A549 (cell line): ENCODE measurements around the gene TRPM2. TPM values are rescaled to one million over a fixed set of nuclear protein-coding genes. Genes with fewer than 3 reads are reported as not detected.
"Not testable (repeated sequence)": the region's sequence is repeated elsewhere in the genome, so short reads cannot be mapped to it uniquely, and the experiment has no call there.

ENCODE experiments used
- ATAC-seq, 2 experiments: fragments of 200-7000 bp in 1 of 2; fragments of >200 bp in 1 of 2; cut with Nextera tagmentation in 1 of 2; cut with Tn5 transposase in 1 of 2; 3 replicates each; pipeline versions ENCODE4 v1.8.0 to v1.9.1; 2018 to 2020; ENCODE audit warnings: mild to moderate bottlenecking in 1 of 2, moderate library complexity in 1 of 2
- CTCF ChIA-PET: fragments of 300-600 bp; sonication (Branson Sonifier 250); formaldehyde crosslinking; extraction: SDS; loops from one replicate; lab custom pipeline; 2021; ENCODE audit warnings: antibody characterized with exemption, inconsistent platforms; lab: Yijun Ruan, JAX
- POLR2A ChIA-PET: fragments of 350-600 bp; formaldehyde crosslinking; extraction: SDS; loops from one replicate; lab custom pipeline; 2021; ENCODE audit warnings: antibody characterized with exemption, inconsistent platforms; lab: Yijun Ruan, JAX
- DNase-seq, 2 experiments: peaks; one replicate each; pipeline versions ENCODE4 v3.0.0 to v3.0.0-alpha.2; 2011 to 2016; ENCODE audit warnings: low read depth in 1 of 2, low spot score in 1 of 2
- FAIRE-seq: peaks from 2 replicates; lab custom pipeline; 2011; peaks lifted over from hg19 to GRCh38; lab: Jason Lieb, UNC
- H3K27ac ChIP-seq, 2 experiments: fragments of >200 bp; sonication (Bioruptor Twin); formaldehyde crosslinking; 3 replicates each; pipeline ENCODE4 v1.5.1; 2016 to 2017
- H3K4me1 ChIP-seq: fragments of >200 bp; sonication (Bioruptor Twin); formaldehyde crosslinking; 3 replicates; pipeline ENCODE4 v1.6.1; 2016
- H3K4me2 ChIP-seq: fragments of >200 bp; sonication (Bioruptor Twin); formaldehyde crosslinking; 3 replicates; pipeline ENCODE4 v1.6.1; 2016
- H3K4me3 ChIP-seq: fragments of >200 bp; sonication (Bioruptor Twin); formaldehyde crosslinking; 3 replicates; pipeline ENCODE4 v1.5.1; 2016
- H3K9me3 ChIP-seq: fragments of >200 bp; sonication (Bioruptor Twin); formaldehyde crosslinking; 3 replicates; pipeline ENCODE4 v1.6.1; 2016
- CBX2 ChIP-seq: fragments of 200-600 bp; sonication (generic); IDR thresholded peaks from 2 replicates; pipeline ENCODE4 v1.6.1; 2016; ENCODE audit warnings: low read depth, mild to moderate bottlenecking, borderline replicate concordance
- CHD2 ChIP-seq: fragments of 150-350 bp; IDR thresholded peaks from 2 replicates; pipeline ENCODE4 v1.6.1; 2014; ENCODE audit warnings: low read length; ENCODE audit not compliant: partially characterized antibody
- EHMT2 ChIP-seq: fragments of 200-600 bp; sonication (generic); IDR thresholded peaks from 2 replicates; pipeline ENCODE4 v1.6.1; 2016; ENCODE audit warnings: antibody characterized with exemption, low read depth, mild to moderate bottlenecking, moderate library complexity
- ESRRA ChIP-seq: fragments of 150-350 bp; IDR thresholded peaks from 2 replicates; pipeline ENCODE4 v1.6.1; 2014; ENCODE audit warnings: mild to moderate bottlenecking, low read length, borderline replicate concordance
- FOSB ChIP-seq: fragments of 250-450 bp; sonication (Bioruptor Pico); IDR thresholded peaks from 2 replicates; pipeline ENCODE4 v1.5.0; 2020; ENCODE audit warnings: mild to moderate bottlenecking, moderate library complexity
- GATA3 ChIP-seq: IDR thresholded peaks from 2 replicates; pipeline ENCODE4 v1.6.1; 2012; ENCODE audit warnings: borderline replicate concordance
- HOXA7 ChIP-seq: fragments of 250-450 bp; sonication (Bioruptor Pico); IDR thresholded peaks from 2 replicates; pipeline ENCODE4 v1.5.0; 2020; ENCODE audit warnings: mild to moderate bottlenecking, moderate library complexity
- HOXB5 ChIP-seq: fragments of 250-450 bp; sonication (Bioruptor Pico); IDR thresholded peaks from 2 replicates; pipeline ENCODE4 v1.5.0; 2020; ENCODE audit warnings: mild to moderate bottlenecking, moderate library complexity
- JUN ChIP-seq, 2 experiments: fragments of >200 bp; sonication (Bioruptor Twin); formaldehyde crosslinking; IDR thresholded peaks; 2 replicates in 1 of 2; 3 replicates in 1 of 2; pipeline ENCODE4 v1.6.1; 2016 to 2017
- KDM5A ChIP-seq: fragments of 200-600 bp; sonication (generic); IDR thresholded peaks from 2 replicates; pipeline ENCODE4 v1.6.1; 2016; ENCODE audit warnings: antibody characterized with exemption, mild to moderate bottlenecking
- MAFK ChIP-seq: fragments of 450-650 bp; IDR thresholded peaks from 2 replicates; pipeline ENCODE4 v1.6.1; 2014; ENCODE audit not compliant: partially characterized antibody
- MAZ ChIP-seq: fragments of 150-350 bp; IDR thresholded peaks from 2 replicates; pipeline ENCODE4 v1.6.1; 2014; ENCODE audit warnings: antibody characterized with exemption, low read depth, low read length, borderline replicate concordance
- MYC ChIP-seq: IDR thresholded peaks from 2 replicates; pipeline ENCODE4 v1.6.1; 2012; ENCODE audit warnings: mild to moderate bottlenecking, inconsistent platforms, low read length, improper control_type of control experiment, borderline replicate concordance
- NPAS2 ChIP-seq: fragments of 250-450 bp; sonication (Bioruptor Pico); IDR thresholded peaks from 2 replicates; pipeline ENCODE4 v1.8.0; 2022; ENCODE audit warnings: mild to moderate bottlenecking, moderate library complexity, borderline replicate concordance
- NR3C1 ChIP-seq: fragments of >200 bp; sonication (Bioruptor Twin); formaldehyde crosslinking; IDR thresholded peaks from 3 replicates; pipeline ENCODE4 v1.6.1; 2017
- PHF8 ChIP-seq: fragments of 200-600 bp; sonication (generic); IDR thresholded peaks from 2 replicates; pipeline ENCODE4 v1.6.1; 2016; ENCODE audit warnings: low read depth, mild to moderate bottlenecking, antibody characterized with exemption, moderate library complexity, borderline replicate concordance
- POLR2A ChIP-seq: IDR thresholded peaks from 2 replicates; pipeline ENCODE4 v1.6.1; 2012; ENCODE audit warnings: mild to moderate bottlenecking, low read length
- RARB ChIP-seq: fragments of 250-450 bp; sonication (Bioruptor Pico); IDR thresholded peaks from 2 replicates; pipeline ENCODE4 v1.8.0; 2021; ENCODE audit warnings: mild to moderate bottlenecking, moderate library complexity
- RCOR1 ChIP-seq: fragments of 150-350 bp; IDR thresholded peaks from 2 replicates; pipeline ENCODE4 v1.6.1; 2014; ENCODE audit warnings: antibody characterized with exemption, low read length, low read depth
- ZSCAN20 ChIP-seq: fragments of 250-450 bp; sonication (Bioruptor Pico); IDR thresholded peaks from 2 replicates; pipeline ENCODE4 v1.8.0; 2022; ENCODE audit warnings: mild to moderate bottlenecking, moderate library complexity
- WGBS: methylation state at CpG from one replicate; pipeline ENCODE4 v1.1.6; 2017; ENCODE audit errors: missing lambda C conversion rate; 5-methylcytosine and 5-hydroxymethylcytosine counted together
- polyA plus RNA-seq, 4 experiments: library from polyadenylated mRNA; depleted of rRNA in 3 of 4; stranded (reverse); fragments of >200 nt; fragmentation: RNase III in 1 of 4; extraction: RNeasy Plus Mini Kit Qiagen cat#74134 plus additional on column Dnase treatment in 1 of 4; gene quantifications; 2 replicates in 3 of 4; 3 replicates in 1 of 4; pipeline ENCODE4 v1.2.3, GENCODE V29; 2011 to 2017
- TF ChIP-seq, protein P1 (sequence below): fragments of 150-350 bp; IDR thresholded peaks from 2 replicates; pipeline ENCODE4 v1.6.1; 2014; ENCODE audit warnings: low read depth, mild to moderate bottlenecking, low read length
- TF ChIP-seq, protein P2 (sequence below): IDR thresholded peaks from 2 replicates; pipeline ENCODE4 v1.6.1; 2012
- TF ChIP-seq, protein P3 (sequence below): fragments of >200 bp; sonication (Bioruptor Twin); formaldehyde crosslinking; IDR thresholded peaks from 3 replicates; pipeline ENCODE4 v1.6.1; 2016
- TF ChIP-seq, protein P4 (sequence below): fragments of >200 bp; sonication (Bioruptor Twin); formaldehyde crosslinking; IDR thresholded peaks from 2 replicates; pipeline ENCODE4 v1.6.1; 2016
- TF ChIP-seq, protein P5 (sequence below): fragments of 250-450 bp; sonication (Bioruptor Pico); IDR thresholded peaks from 2 replicates; pipeline ENCODE4 v1.5.0; 2020; ENCODE audit warnings: low read depth, mild to moderate bottlenecking, moderate library complexity
- TF ChIP-seq, protein P6 (sequence below): IDR thresholded peaks from 2 replicates; pipeline ENCODE4 v1.6.1; 2012; ENCODE audit warnings: low read depth, borderline replicate concordance
- TF ChIP-seq, protein P7 (sequence below): fragments of >200 bp; sonication (Bioruptor Twin); formaldehyde crosslinking; IDR thresholded peaks from 3 replicates; pipeline ENCODE4 v1.5.1; 2016
- TF ChIP-seq, protein P8 (sequence below): IDR thresholded peaks from 2 replicates; pipeline ENCODE4 v1.6.1; 2012

Gene TRPM2
- polyA plus RNA-seq, 2 of the 4 experiments (the other 2 are of a cell fraction): 3.2 to 5.5 TPM

DNA sequence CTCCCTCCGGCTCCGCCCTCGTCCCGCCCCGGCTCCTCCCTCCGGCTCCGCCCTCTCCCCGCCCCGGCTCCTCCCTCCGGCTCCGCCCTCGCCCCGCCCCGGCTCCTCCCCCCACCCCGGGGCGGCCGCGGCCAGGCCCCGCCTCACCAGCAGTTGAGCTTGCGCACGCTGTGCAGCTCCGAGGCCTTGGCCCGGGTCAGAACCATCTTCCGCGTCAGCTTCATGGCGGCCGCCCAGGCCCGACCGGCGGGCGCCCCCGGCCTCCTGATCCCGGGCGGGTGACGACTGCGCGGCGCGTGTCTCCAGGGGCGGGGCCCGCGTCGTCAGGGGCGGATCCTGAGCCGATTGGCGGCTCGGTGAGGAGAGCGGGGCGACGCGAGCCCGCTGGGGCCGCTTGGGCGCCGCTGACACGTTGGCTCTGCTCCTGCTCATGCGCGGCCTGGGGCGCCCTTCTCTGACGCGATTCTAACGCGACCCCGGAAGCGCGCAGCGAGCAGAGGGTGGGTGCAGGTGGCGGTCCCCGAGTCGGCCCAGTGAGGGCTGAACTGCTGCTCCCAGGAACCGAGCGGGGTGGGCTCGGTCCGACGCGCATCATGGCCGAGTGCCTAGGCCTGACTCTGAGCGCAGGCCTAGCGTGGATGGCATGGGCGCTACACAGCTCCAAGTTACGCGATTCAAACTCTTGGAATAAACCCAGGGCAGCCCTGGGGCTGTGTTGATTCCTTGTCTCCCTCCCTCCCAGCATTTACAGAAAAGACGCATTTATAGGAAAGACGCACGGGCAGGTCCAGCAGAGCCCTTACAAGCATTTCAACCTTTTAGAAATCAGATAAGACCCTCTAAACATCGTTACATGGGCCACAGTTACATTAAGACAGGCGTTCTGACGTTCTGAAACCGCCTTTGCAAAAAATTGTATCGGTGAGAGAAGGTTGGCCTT is 14.2 kb upstream of the TRPM2 start, which contains the start of gene CFAP410:
Gene CFAP410, minus strand, starts transcription at position 420 of the 940 bp plus-strand sequence. Its CDS starts 196 bp downstream, at position 224.
- no peak for FAIRE-seq
- CTCF ChIA-PET: interaction anchor here (1.2 to 1.8 kb wide), 4 partner anchors 35 to 142 kb away, joined by 3 to 7 read pairs (median 4); no protein-coding TSS in a partner anchor
- POLR2A ChIA-PET: interaction anchor here (0.8 to 1.4 kb wide), 4 partner anchors 10 to 116 kb away, joined by 3 to 6 read pairs (median 4); partner anchors contain the start of gene LRRC3
- Histone ChIP-seq H3K4me3 (peak within 1 kb of the TSS; percentile 84), H3K4me2 (peak within 1 kb of the TSS; percentile 94), H3K4me1 (peaks cover 9% of the 10 kb centered on the region), H3K9me3 (no peaks in the 10 kb centered on the region), H3K27ac (peak within 1 kb of the TSS; percentile 95 to 98)
- no peak for TF ChIP-seq HOXA7 (CRISPR knock-in tag)
- no peak for TF ChIP-seq CHD2
- no peak for TF ChIP-seq MAZ
- TF ChIP-seq NR3C1: no peak
- TF ChIP-seq PHF8: peak; percentile 79
- TF ChIP-seq RCOR1: no peak
- TF ChIP-seq MAFK: no peak
- TF ChIP-seq, protein P1, sequence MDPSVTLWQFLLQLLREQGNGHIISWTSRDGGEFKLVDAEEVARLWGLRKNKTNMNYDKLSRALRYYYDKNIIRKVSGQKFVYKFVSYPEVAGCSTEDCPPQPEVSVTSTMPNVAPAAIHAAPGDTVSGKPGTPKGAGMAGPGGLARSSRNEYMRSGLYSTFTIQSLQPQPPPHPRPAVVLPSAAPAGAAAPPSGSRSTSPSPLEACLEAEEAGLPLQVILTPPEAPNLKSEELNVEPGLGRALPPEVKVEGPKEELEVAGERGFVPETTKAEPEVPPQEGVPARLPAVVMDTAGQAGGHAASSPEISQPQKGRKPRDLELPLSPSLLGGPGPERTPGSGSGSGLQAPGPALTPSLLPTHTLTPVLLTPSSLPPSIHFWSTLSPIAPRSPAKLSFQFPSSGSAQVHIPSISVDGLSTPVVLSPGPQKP: no peak
- TF ChIP-seq HOXB5 (CRISPR knock-in tag): no peak
- TF ChIP-seq RARB (CRISPR knock-in tag): no peak
- TF ChIP-seq KDM5A: peak; percentile 60
- no peak for TF ChIP-seq CBX2
- TF ChIP-seq, protein P2, sequence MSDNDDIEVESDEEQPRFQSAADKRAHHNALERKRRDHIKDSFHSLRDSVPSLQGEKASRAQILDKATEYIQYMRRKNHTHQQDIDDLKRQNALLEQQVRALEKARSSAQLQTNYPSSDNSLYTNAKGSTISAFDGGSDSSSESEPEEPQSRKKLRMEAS: peak; percentile 80
- peak in 1 of 2 experiments; percentile 71; a peak in 3 of 5 replicates for TF ChIP-seq JUN (IDR thresholded peaks at IDR 0.05)
- TF ChIP-seq FOSB: no peak
- TF ChIP-seq, protein P3, sequence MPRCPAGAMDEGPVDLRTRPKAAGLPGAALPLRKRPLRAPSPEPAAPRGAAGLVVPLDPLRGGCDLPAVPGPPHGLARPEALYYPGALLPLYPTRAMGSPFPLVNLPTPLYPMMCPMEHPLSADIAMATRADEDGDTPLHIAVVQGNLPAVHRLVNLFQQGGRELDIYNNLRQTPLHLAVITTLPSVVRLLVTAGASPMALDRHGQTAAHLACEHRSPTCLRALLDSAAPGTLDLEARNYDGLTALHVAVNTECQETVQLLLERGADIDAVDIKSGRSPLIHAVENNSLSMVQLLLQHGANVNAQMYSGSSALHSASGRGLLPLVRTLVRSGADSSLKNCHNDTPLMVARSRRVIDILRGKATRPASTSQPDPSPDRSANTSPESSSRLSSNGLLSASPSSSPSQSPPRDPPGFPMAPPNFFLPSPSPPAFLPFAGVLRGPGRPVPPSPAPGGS: peak; percentile 63; the same call in 1 of the 3 replicates
- 0 out of 2 replicates have a peak, but pooled peaks have one; percentile 5 for TF ChIP-seq GATA3
- TF ChIP-seq POLR2A: peak; percentile 77
- TF ChIP-seq, protein P4, sequence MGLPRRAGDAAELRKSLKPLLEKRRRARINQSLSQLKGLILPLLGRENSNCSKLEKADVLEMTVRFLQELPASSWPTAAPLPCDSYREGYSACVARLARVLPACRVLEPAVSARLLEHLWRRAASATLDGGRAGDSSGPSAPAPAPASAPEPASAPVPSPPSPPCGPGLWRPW: no peak
- TF ChIP-seq, protein P5, sequence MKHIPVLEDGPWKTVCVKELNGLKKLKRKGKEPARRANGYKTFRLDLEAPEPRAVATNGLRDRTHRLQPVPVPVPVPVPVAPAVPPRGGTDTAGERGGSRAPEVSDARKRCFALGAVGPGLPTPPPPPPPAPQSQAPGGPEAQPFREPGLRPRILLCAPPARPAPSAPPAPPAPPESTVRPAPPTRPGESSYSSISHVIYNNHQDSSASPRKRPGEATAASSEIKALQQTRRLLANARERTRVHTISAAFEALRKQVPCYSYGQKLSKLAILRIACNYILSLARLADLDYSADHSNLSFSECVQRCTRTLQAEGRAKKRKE (CRISPR knock-in tag): no peak
- 0 out of 2 replicates have a peak, but pooled peaks have one; percentile 59 for TF ChIP-seq MYC
- TF ChIP-seq, protein P6, sequence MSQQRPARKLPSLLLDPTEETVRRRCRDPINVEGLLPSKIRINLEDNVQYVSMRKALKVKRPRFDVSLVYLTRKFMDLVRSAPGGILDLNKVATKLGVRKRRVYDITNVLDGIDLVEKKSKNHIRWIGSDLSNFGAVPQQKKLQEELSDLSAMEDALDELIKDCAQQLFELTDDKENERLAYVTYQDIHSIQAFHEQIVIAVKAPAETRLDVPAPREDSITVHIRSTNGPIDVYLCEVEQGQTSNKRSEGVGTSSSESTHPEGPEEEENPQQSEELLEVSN: peak; percentile 38; the same call in 1 of the 2 replicates
- no peak for TF ChIP-seq NPAS2 (CRISPR knock-in tag)
- TF ChIP-seq, protein P7, sequence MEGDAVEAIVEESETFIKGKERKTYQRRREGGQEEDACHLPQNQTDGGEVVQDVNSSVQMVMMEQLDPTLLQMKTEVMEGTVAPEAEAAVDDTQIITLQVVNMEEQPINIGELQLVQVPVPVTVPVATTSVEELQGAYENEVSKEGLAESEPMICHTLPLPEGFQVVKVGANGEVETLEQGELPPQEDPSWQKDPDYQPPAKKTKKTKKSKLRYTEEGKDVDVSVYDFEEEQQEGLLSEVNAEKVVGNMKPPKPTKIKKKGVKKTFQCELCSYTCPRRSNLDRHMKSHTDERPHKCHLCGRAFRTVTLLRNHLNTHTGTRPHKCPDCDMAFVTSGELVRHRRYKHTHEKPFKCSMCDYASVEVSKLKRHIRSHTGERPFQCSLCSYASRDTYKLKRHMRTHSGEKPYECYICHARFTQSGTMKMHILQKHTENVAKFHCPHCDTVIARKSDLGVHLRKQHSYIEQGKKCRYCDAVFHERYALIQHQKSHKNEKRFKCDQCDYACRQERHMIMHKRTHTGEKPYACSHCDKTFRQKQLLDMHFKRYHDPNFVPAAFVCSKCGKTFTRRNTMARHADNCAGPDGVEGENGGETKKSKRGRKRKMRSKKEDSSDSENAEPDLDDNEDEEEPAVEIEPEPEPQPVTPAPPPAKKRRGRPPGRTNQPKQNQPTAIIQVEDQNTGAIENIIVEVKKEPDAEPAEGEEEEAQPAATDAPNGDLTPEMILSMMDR: no peak
- TF ChIP-seq, protein P8, sequence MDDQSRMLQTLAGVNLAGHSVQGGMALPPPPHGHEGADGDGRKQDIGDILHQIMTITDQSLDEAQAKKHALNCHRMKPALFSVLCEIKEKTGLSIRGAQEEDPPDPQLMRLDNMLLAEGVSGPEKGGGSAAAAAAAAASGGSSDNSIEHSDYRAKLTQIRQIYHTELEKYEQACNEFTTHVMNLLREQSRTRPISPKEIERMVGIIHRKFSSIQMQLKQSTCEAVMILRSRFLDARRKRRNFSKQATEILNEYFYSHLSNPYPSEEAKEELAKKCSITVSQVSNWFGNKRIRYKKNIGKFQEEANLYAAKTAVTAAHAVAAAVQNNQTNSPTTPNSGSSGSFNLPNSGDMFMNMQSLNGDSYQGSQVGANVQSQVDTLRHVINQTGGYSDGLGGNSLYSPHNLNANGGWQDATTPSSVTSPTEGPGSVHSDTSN: no peak; the same call in 1 of the 2 replicates
- TF ChIP-seq EHMT2: no peak
- no peak for TF ChIP-seq ESRRA
- no peak for TF ChIP-seq ZSCAN20
- under 1% methylated on average over 8 of the region's 90 CpGs for whole genome bisulfite sequencing
- peak; percentile 89 to 93 for ATAC-seq
- DNase-seq: peak; percentile 66 to 92

DNA sequence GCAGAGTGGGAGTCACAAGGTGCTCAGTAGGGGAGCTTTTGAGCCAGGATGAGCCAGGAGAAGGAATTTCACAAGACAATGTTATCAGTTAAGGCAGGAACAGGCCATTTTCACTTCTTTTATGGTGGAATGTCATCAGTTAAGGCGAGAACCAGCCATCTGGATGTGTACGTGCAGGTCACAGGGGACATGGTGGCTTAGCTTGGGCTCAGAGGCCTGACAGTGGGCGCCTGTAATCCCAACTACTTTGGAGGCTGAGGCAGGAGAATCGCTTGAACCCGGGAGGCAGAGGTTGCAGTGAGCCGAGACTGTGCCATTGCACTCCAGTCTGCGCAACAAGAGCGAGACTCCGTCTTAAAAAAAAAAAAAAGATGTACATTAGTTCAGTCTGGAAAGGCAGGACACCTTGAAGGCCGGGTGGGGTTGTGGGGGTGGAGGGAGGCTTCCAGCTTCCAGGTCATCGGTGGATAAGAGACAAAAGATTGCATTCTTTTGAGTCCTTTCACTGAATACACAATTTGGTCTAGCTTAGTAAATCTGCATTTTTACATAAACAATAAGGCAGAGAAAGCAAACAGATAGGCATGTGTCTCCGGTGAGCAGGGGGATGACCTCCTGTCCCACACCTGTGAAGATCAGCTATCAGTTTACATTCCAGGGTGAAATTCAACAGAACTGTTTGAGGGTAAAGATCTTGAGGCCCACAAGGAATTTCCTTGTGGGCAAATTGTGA is 11.5 kb upstream of the TRPM2 start:
- H3K4me2 ChIP-seq, H3K9me3 ChIP-seq, DNase-seq, H3K27ac ChIP-seq, ATAC-seq, H3K4me3 ChIP-seq, FAIRE-seq, H3K4me1 ChIP-seq, POLR2A ChIA-PET: not testable (repeated sequence)
- CTCF ChIA-PET: interaction anchor here (0.8 kb wide), 1 partner anchor 37 kb away, joined by 3 read pairs; no protein-coding TSS in a partner anchor
- WGBS: 86% methylated on average over 12 of the region's 12 CpGs
